Measurements from ENCODE around the gene SALL4.
"Not testable (repeated sequence)": the region's sequence is repeated elsewhere in the genome, so short reads cannot be mapped to it uniquely, and the experiment has no call there.

The SALL4 gene

DNA sequence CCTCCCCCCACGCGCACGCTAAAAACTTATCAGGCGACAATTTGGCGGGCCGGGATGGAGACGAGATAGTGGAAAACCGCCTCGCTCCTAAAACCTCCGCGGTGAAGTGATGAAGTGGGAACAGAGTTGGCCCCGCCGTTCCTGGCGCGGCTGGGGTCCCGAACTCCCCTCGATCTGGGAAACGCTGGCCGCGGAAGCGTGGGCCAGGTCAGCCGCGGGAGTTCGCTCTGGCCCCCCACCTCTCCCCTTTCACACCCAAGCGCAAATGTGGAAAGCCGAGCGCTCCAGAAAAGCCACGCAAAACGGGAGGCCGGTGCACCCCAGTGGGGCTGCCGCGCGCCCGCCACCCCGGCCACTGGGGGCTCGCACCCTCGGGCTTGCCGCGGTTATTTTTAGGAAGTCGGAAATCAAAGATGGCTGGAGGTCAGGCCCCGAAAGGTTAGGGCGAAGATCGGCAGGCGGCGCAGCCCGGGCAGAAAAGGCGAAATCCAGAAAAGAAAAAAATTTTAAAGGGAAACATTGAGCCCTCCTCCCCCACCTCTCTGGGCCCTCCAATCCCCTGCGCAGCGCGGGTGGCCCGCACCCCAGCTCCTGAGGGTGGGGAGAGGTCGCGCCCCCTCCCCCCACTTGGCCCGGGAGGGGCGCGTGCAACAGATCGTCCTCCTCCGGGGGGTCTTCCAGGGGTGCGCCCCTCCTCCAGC is 1.0 kb downstream of the SALL4 start:
- DNase-seq (ENCODE audit: low spot score): no peak

DNA sequence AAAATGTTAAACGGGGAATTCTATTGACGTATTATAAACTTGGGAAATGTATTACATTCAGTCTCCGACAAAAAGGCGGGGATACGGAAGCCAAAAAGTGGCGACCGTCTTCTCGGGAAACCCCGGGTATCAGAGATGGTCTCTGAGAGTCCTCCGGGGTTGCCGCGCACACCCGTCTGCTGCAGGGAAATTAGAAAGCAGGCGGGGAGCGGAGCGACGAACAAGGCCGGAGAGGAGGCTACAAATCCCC is 1.5 kb downstream of the SALL4 start:
- DNase-seq (ENCODE audit: low spot score): no peak

GRCh38 chr20:51800060-51800871 is 2.1 kb downstream of the SALL4 start:
- no peak for DNase-seq (ENCODE audit: low spot score)

GRCh38 chr20:51799401-51799860 is 2.9 kb downstream of the SALL4 start:
- DNase-seq (ENCODE audit: low spot score): no peak

DNA sequence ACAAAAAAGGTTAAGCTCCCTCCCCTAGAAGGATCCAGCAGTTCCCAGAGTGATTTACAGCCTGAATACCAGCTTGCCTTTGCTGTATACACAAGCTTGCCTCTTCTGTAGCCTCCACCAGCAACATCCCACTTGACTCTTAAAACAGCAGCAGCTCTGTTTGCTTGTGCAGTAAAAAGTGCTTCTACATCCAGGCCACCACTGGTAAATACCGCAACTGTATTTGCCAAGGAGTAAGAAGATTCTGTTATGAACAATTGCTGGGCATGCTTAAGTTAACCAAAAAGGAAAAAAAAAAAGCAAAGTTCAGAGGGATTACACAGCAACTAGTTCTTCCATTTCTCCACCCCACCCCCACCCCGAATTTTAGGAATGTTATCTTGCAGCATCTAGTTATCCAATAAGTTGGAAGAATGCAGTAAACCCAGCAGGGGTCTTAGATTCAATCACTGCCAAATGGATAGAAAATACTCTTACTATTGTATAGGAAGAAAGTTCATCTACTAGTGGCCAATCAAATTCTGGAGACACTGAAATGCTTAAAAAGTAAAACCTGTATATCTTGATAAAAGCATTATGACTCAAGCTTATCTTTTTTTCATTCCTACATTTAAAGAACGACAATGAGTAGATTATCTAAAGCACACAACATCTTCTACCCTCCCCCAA is 4.8 kb downstream of the SALL4 start:
- no peak for DNase-seq (ENCODE audit: low spot score)

- no peak for DNase-seq (ENCODE audit: low spot score)
These were observed 6.0 kb downstream of the SALL4 start for GRCh38 chr20:51796340-51796739.

DNA sequence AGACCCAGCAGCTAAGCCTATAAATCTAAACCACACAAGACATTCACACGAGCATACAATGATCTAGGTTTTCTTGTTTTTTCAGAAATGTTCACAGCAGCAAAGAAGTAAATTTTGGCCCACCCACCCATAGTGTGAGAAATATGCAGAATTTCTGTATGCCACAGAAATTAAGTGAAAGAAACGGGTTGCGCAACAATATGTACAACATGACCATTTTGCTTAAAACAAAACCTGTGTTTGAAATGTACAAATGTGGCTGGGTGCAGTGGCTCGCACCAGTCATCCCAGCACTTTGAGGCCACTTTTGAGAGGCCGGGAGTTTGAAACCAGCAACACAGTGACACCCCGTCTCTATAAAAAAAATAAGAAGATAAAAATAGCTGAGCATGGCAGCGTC is 9.4 kb downstream of the SALL4 start:
- no peak for DNase-seq (ENCODE audit: low spot score)

DNA sequence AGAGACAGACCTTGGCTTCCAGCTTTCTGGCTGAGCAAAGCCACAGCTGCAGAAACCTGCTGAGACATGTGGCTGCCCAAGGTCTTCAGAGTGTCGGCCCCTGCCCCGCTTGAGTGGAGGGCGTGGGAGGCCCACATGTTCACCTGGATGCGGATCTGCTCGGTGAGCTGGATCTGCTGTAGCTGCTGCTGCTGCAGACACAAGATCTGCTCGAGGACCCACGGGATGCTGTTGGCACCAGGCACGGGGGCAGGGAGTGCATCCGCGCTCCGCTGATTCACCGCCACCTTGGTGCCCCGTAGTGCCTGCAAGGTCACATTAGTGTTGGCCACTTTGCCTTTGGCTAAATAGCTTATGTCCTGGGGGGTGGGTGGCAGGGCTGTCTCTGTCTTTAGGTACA is 10.7 kb downstream of the SALL4 start:
- DNase-seq (ENCODE audit: low spot score): no peak

GRCh38 chr20:51790256-51790655 is 12.1 kb downstream of the SALL4 start:
- DNase-seq (ENCODE audit: low spot score): no peak

DNA sequence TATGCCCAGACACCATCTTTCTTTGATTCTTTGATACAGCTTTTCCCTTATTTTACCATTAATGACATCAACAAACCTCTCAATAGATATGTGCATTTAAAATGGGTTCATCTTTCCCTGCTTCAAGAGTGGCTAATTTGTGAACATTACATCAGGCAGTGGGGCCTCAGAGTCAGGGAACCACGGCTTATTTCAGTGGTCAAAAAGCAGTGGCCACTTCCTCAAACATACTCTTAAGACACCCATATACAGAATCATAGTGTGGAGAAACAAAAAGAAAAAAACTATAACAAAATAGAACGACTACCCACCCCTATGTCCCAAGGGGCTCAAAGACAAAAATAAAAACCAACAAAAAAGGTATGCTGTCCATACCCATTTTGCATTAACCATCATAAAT is 12.9 kb downstream of the SALL4 start:
- no peak for DNase-seq (ENCODE audit: low spot score)

DNA sequence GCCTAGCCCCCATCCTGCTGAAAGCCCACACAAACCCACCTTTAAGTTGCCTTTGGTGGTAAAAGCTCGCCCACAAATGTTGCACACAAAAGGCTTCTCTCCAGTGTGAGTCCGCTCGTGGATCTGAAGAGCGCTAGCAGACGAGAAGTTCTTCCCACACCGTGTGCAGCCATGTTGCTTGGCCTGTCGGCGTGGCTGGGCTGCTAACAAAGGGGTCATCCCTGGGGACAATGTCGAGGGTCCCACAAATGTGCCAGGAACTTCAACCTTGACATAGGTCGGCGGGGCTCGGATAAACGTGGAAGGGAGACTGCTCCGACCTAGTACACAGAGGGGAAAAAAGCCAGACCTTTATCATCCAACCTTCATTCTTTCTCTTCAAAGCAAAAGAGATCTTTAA is 13.5 kb downstream of the SALL4 start:
- no peak for DNase-seq (ENCODE audit: low spot score)

DNA sequence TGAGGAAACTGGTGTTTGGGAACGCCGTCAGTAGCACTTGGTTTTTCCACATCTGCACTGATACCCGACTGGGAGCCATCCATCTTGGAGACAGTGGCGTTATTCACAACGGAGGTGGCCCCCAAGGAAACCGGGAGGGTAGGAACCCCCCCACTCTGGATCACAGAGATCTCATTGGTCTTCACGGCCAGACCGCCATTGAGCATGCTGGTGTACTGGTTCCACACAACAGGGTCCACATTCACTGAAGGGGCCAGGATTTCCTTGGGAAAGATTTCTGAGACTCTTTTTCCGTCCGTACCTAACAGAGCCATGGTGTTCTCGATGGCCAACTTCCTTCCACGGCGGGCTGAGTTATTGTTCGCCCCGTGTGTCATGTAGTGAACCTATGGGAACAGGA is 18.0 kb downstream of the SALL4 start:
- DNase-seq (ENCODE audit: low spot score): no peak

GRCh38 chr20:51778229-51778759 is 24.0 kb downstream of the SALL4 start:
- not testable (repeated sequence) for DNase-seq (ENCODE audit: low spot score)

DNA sequence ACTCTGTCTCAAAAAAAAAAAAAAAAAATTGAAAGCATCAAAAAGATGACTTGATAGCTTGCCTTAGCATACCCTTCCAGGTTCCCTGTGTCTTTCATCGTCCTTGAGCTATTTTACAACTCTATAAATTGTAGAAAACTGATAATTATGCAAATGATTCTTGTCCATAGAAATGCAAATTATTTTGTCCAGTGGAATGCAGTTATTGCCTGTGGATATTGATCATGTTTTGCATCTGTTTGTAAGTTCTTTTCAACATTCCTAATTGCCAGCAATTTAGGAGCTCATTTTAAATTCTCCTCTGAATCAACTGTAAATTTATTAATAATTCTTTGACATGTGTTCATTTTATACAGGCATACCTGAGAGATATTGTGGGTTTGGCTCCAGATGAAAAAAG is 27.1 kb downstream of the SALL4 start:
- no peak for DNase-seq (ENCODE audit: low spot score)

DNA sequence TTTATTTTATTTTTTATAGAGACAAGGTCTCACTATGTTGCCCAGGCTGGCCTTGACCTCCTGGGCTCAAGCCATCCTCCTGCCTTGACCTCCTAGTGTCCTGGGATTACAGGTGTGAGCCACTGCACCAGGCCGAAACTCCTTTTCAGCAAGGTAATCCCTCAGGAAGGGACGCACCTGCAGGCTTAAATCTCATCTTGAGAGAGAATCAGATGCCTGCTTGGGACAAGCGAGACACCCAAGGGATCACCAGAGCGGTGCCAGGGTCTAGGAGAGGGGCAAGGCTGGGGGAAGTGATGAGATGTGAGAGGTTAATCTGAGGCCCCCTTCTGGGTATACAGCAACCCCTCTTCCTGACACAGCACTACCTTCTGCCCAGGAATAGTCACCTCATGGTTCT is 30.1 kb downstream of the SALL4 start:
- DNase-seq (ENCODE audit: low spot score): no peak

- DNase-seq (ENCODE audit: low spot score): no peak
These were observed 32.2 kb downstream of the SALL4 start for GRCh38 chr20:51769976-51770615.

- no peak for DNase-seq (ENCODE audit: low spot score)
These were observed 33.4 kb downstream of the SALL4 start for GRCh38 chr20:51768759-51769517.

GRCh38 chr20:51767867-51768758 is 34.2 kb downstream of the SALL4 start, which contains the start of gene ATP9A:
TSS of gene ATP9A (minus strand) at chr20:51768390. CDS start at chr20:51768369, 21 bp downstream.
- DNase-seq (ENCODE audit: low spot score): no peak

- peak; percentile 23 for DNase-seq (ENCODE audit: low spot score)
These were observed 35.1 kb downstream of the SALL4 start for GRCh38 chr20:51766994-51767866.

DNA sequence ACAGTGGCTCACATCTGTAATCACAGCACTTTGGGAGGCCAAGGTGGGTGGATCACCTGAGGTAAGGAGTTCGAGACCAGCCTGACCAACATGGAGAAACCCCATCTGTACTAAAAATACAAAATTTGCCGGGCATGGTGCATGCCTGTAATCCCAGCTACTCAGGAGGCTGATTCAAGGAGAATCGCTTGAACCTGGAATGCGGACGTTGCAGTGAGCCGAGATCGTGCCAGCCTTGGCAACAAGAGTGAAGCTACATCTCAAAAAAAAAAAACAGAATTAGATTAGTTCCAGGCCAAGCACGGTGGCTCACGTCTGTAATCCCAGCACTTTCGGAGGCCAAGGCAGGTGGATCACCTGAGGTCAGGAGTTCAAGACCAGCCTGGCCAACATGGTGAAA is 36.9 kb downstream of the SALL4 start:
- not testable (repeated sequence) for DNase-seq (ENCODE audit: low spot score)
